BE2C (cell line): ENCODE data around the gene SIGLEC6.

Experiments
- DNase-seq: peaks from one replicate; pipeline ENCODE4 v3.0.0-alpha.2; 2020
- H3K27me3 ChIP-seq: fragments of 250-450 bp; sonication (Bioruptor Pico); 2 replicates; pipeline ENCODE4 v1.5.1; 2020; ENCODE audit warnings: mild to moderate bottlenecking
- H3K36me3 ChIP-seq: fragments of 250-450 bp; sonication (Bioruptor Pico); 2 replicates; pipeline ENCODE4 v1.5.1; 2020; ENCODE audit warnings: mild to moderate bottlenecking
- H3K4me1 ChIP-seq: fragments of 250-450 bp; sonication (Bioruptor Pico); 2 replicates; pipeline ENCODE4 v1.5.1; 2020
- H3K4me3 ChIP-seq: 2 replicates; pipeline ENCODE4 v1.5.1; 2011; ENCODE audit warnings: low read depth, low read length
- H3K9me3 ChIP-seq: fragments of 250-450 bp; sonication (Bioruptor Pico); 2 replicates; pipeline ENCODE4 v1.5.1; 2020
- CTCF ChIP-seq: IDR thresholded peaks from 2 replicates; pipeline ENCODE4 v1.5.1; 2012; ENCODE audit warnings: mild to moderate bottlenecking, low read depth, low read length

The SIGLEC6 gene

GRCh38 chr19:51546650-51547396 is 15.4 kb upstream of the SIGLEC6 start:
- Histone ChIP-seq H3K27me3 (peaks cover 6% of the 10 kb centered on the region), H3K36me3 (no peaks in the 10 kb centered on the region), H3K4me3 (no peak overlapping the region), H3K9me3 (no peaks in the 10 kb centered on the region), H3K4me1 (no peaks in the 10 kb centered on the region; the same call in 1 of the 2 replicates)
- no peak for TF ChIP-seq CTCF
- no peak for DNase-seq

- peaks cover 6% of the 10 kb centered on the region for H3K27me3 ChIP-seq
- DNase-seq: no peak
These were observed 14.7 kb upstream of the SIGLEC6 start for GRCh38 chr19:51546107-51546649.

GRCh38 chr19:51544038-51544437 is 12.6 kb upstream of the SIGLEC6 start:
- no peaks in the 10 kb centered on the region for H3K36me3 ChIP-seq
- no peaks in the 10 kb centered on the region for H3K9me3 ChIP-seq
- H3K4me3 ChIP-seq: no peak overlapping the region
- no peak for DNase-seq
- TF ChIP-seq CTCF: no peak
- no peaks in the 10 kb centered on the region; the same call in 1 of the 2 replicates for H3K4me1 ChIP-seq
- peaks cover 6% of the 10 kb centered on the region for H3K27me3 ChIP-seq

More at GRCh38 chr19:51546107-51546649, 14.7 kb upstream of the SIGLEC6 start:
- H3K4me1 ChIP-seq: no peaks in the 10 kb centered on the region; the same call in 1 of the 2 replicates
- H3K4me3 ChIP-seq: no peak overlapping the region
- no peaks in the 10 kb centered on the region for H3K36me3 ChIP-seq
- H3K9me3 ChIP-seq: no peaks in the 10 kb centered on the region
- no peak for TF ChIP-seq CTCF

- H3K27me3 ChIP-seq: peaks cover 15% of the 10 kb centered on the region
- no peaks in the 10 kb centered on the region for H3K9me3 ChIP-seq
- no peak overlapping the region for H3K4me3 ChIP-seq
- DNase-seq: no peak
- no peaks in the 10 kb centered on the region; the same call in 1 of the 2 replicates for H3K4me1 ChIP-seq
- no peak for TF ChIP-seq CTCF
- no peaks in the 10 kb centered on the region for H3K36me3 ChIP-seq
These were observed 11.2 kb upstream of the SIGLEC6 start for GRCh38 chr19:51542699-51543098.

- Histone ChIP-seq H3K4me1 (no peaks in the 10 kb centered on the region; the same call in 1 of the 2 replicates), H3K36me3 (no peaks in the 10 kb centered on the region), H3K4me3 (no peak overlapping the region), H3K9me3 (no peaks in the 10 kb centered on the region), H3K27me3 (peaks cover 21% of the 10 kb centered on the region)
- no peak for TF ChIP-seq CTCF
- no peak for DNase-seq
These were observed 10.2 kb upstream of the SIGLEC6 start for GRCh38 chr19:51541458-51542357.
